Neuronal stem cell (in vitro differentiated cells): ENCODE measurements around the gene NRARP.
A peak's percentile ranks its signal among the peaks of the same experiment; 100 is the strongest.

ENCODE experiments used
- DNase-seq: peaks from one replicate; pipeline ENCODE4 v3.0.0-alpha.2; 2013; ENCODE audit warnings: low spot score
- H2AFZ ChIP-seq: one replicate; pipeline ENCODE4 v1.6.1; 2013; ENCODE audit warnings: mild to moderate bottlenecking, low read length, inconsistent platforms
- H2AK5ac ChIP-seq: 2 replicates; pipeline ENCODE4 v1.6.1; 2013; ENCODE audit warnings: low read depth, mild to moderate bottlenecking, inconsistent platforms, low read length, moderate library complexity, mixed read lengths
- H2BK120ac ChIP-seq: 2 replicates; pipeline ENCODE4 v1.6.1; 2013; ENCODE audit warnings: low read depth, mild to moderate bottlenecking, inconsistent platforms, low read length, moderate library complexity, mixed read lengths
- H2BK12ac ChIP-seq: one replicate; pipeline ENCODE4 v1.6.1; 2013; ENCODE audit warnings: low read length, inconsistent platforms
- H2BK15ac ChIP-seq: 2 replicates; pipeline ENCODE4 v1.6.1; 2013; ENCODE audit warnings: mild to moderate bottlenecking, low read length, inconsistent platforms, mixed read lengths
- H2BK5ac ChIP-seq: one replicate; pipeline ENCODE4 v1.6.1; 2013; ENCODE audit warnings: inconsistent platforms, mild to moderate bottlenecking, low read length, moderate library complexity
- H3K14ac ChIP-seq: one replicate; pipeline ENCODE4 v1.6.1; 2013; ENCODE audit warnings: low read length, inconsistent platforms
- H3K18ac ChIP-seq: 2 replicates; pipeline ENCODE4 v1.6.1; 2013; ENCODE audit warnings: low read length, inconsistent platforms
- H3K23ac ChIP-seq: 2 replicates; pipeline ENCODE4 v1.6.1; 2013; ENCODE audit warnings: low read depth, mild to moderate bottlenecking, mixed read lengths, low read length, inconsistent platforms; ENCODE audit not compliant: poor library complexity
- H3K27ac ChIP-seq: replicated peaks from 3 replicates; pipeline ENCODE4 v1.5.1; 2013; ENCODE audit warnings: low read length, inconsistent platforms
- H3K27me3 ChIP-seq, 3 experiments: 2 replicates each; pipeline ENCODE4 v1.6.1; 2013; ENCODE audit warnings: low read length in 3 of 3, mild to moderate bottlenecking in 2 of 3, inconsistent platforms in 1 of 3, low read depth in 1 of 3, mixed read lengths in 1 of 3, moderate library complexity in 1 of 3; ENCODE audit not compliant: control insufficient read depth in 3 of 3, insufficient read depth in 3 of 3
- H3K36me3 ChIP-seq, 2 donors: replicated peaks in 1 of 2; 2 replicates each; pipeline ENCODE4 v1.6.1; 2013; ENCODE audit warnings: low read length in 2 of 2; ENCODE audit not compliant: control insufficient read depth in 2 of 2, insufficient read depth in 2 of 2
- H3K4ac ChIP-seq: 2 replicates; pipeline ENCODE4 v1.6.1; 2013; ENCODE audit warnings: inconsistent platforms, mild to moderate bottlenecking, low read length, moderate library complexity
- H3K4me1 ChIP-seq, 2 donors: 1 replicate in 1 of 2; 2 replicates in 1 of 2; pipeline ENCODE4 v1.6.1; 2013; ENCODE audit warnings: low read length in 2 of 2, low read depth in 1 of 2; ENCODE audit not compliant: control insufficient read depth in 2 of 2, insufficient read depth in 1 of 2
- H3K4me2 ChIP-seq: one replicate; pipeline ENCODE4 v1.6.1; 2013; ENCODE audit warnings: mild to moderate bottlenecking, low read length, inconsistent platforms; ENCODE audit not compliant: insufficient read depth, poor library complexity, severe bottlenecking
- H3K4me3 ChIP-seq, 2 donors: 2 replicates each; pipeline ENCODE4 v1.5.1; 2013; ENCODE audit warnings: low read length in 2 of 2, mild to moderate bottlenecking in 2 of 2, inconsistent platforms in 1 of 2, moderate library complexity in 1 of 2
- H3K79me1 ChIP-seq: one replicate; pipeline ENCODE4 v1.6.1; 2013; ENCODE audit warnings: low read depth, mild to moderate bottlenecking, inconsistent platforms, low read length, moderate library complexity
- H3K9ac ChIP-seq: one replicate; pipeline ENCODE4 v1.6.1; 2013; ENCODE audit warnings: mild to moderate bottlenecking, low read depth, low read length, inconsistent platforms; ENCODE audit not compliant: poor library complexity
- H3K9me3 ChIP-seq, 2 donors: replicated peaks in 1 of 2; 2 replicates each; pipeline versions ENCODE3 to v1.6.1; 2013; ENCODE audit warnings: low read length in 2 of 2, mild to moderate bottlenecking in 2 of 2, inconsistent platforms in 1 of 2, low read depth in 1 of 2, mixed read lengths in 1 of 2, moderate library complexity in 1 of 2; ENCODE audit not compliant: control insufficient read depth in 2 of 2, insufficient read depth in 1 of 2
- H4K8ac ChIP-seq: one replicate; pipeline ENCODE4 v1.6.1; 2013; ENCODE audit warnings: low read depth, mild to moderate bottlenecking, inconsistent platforms, low read length, moderate library complexity
- H4K91ac ChIP-seq: one replicate; pipeline ENCODE4 v1.6.1; 2013; ENCODE audit warnings: low read length, low read depth, mild to moderate bottlenecking, inconsistent platforms; ENCODE audit not compliant: poor library complexity
- WGBS, 2 donors: extraction: QIAGEN DNeasy Blood & Tissue Kit; methylation state at CpG; one replicate each; pipeline ENCODE4 v1.1.7; 2013; ENCODE audit warnings: missing lambda C conversion rate in 2 of 2, mixed read lengths in 1 of 2; ENCODE audit not compliant: insufficient read length in 2 of 2, insufficient replicate concordance in 1 of 2; ENCODE audit errors: extremely low coverage in 2 of 2; 5-methylcytosine and 5-hydroxymethylcytosine counted together

NRARP gene

DNA sequence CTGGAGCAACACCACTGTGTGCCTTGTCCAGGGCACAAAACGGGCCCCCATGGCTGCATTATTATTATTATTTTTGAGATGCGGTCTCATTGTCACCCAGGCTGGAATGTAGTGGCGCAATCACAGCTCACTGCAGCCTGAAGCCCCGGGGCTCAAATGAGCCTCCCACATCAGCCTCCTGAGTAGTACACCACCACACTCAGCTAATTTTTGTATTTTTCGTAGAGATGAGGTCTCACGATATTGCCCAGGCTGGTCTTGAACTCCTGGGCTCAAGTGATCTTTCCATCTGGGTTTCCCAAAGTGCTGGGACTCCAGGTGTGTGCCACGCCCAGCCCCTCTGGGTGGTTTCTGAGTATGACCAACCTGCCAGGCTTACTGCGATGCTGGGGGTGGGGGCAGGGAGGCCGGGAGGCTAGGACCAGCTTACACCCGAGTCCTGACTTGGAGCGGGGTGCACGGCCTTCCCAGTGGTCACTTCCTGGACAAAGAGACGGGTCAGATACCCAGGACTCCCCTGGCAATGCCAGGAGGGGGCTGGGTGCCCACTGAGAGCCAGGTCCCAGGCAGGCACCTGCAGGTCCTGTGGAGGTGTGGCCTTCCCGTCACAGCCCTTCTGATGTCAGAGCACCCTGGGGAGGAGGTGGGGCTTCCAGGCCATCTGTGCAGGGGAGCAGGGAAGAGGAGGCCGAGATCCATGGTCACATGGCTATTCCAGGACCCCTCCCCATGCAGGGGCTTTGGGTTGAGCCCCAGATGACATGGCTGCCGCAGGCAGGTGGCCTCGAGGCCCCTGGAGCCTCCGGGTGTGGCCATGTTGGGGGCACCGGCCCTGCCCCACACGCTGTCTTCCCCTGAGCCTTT is 8.3 kb upstream of the NRARP start:
- no peak overlapping the region for H3K27ac ChIP-seq
- no peak overlapping the region for H4K8ac ChIP-seq
- H2BK120ac ChIP-seq = peak overlapping the region; percentile 81
- H3K9me3 ChIP-seq = no peaks in the 10 kb centered on the region
- peaks cover 48 to 49% of the 10 kb centered on the region in 2 donors for H3K4me1 ChIP-seq
- H2BK5ac ChIP-seq = peak overlapping the region; percentile 91
- no peaks in the 10 kb centered on the region for H3K36me3 ChIP-seq
- DNase-seq = no peak
- peak overlapping the region; percentile 95 for H2BK15ac ChIP-seq
- H2BK12ac ChIP-seq = peak overlapping the region; percentile 84
- H3K4me3 ChIP-seq = no peak overlapping the region
- peak overlapping the region; percentile 100 for H2AK5ac ChIP-seq
- peak overlapping the region; percentile 84 for H3K4ac ChIP-seq
- H3K4me2 ChIP-seq = no peak overlapping the region
- H3K9ac ChIP-seq = no peak overlapping the region
- H3K14ac ChIP-seq = no peak overlapping the region
- H3K18ac ChIP-seq = peak overlapping the region; percentile 89
- WGBS, 2 donors = no CpG with 5 or more reads among the region's 20 CpGs
- H3K79me1 ChIP-seq = peaks cover 3% of the 10 kb centered on the region
- peak overlapping the region; percentile 85 for H4K91ac ChIP-seq
- no peak overlapping the region for H2AFZ ChIP-seq
- H3K27me3 ChIP-seq = no peaks in the 10 kb centered on the region
- H3K23ac ChIP-seq = peak overlapping the region; percentile 85

GRCh38 chr9:137309368-137310188 is 7.5 kb upstream of the NRARP start:
- no peaks in the 10 kb centered on the region for H3K9me3 ChIP-seq
- no peak overlapping the region for H4K8ac ChIP-seq
- H2BK120ac ChIP-seq = peak overlapping the region; percentile 61
- H3K36me3 ChIP-seq = no peaks in the 10 kb centered on the region
- no peak for DNase-seq
- H3K27me3 ChIP-seq = no peaks in the 10 kb centered on the region
- H3K4me2 ChIP-seq = no peak overlapping the region
- no peak overlapping the region for H3K14ac ChIP-seq
- no peak overlapping the region for H3K9ac ChIP-seq
- peak overlapping the region; percentile 76 for H3K18ac ChIP-seq
- H2AFZ ChIP-seq = no peak overlapping the region
- H2BK12ac ChIP-seq = peak overlapping the region; percentile 84
- peak overlapping the region; percentile 60 for H2BK5ac ChIP-seq
- no peaks in the 10 kb centered on the region for H3K79me1 ChIP-seq
- peaks cover 45 to 49% of the 10 kb centered on the region in 2 donors for H3K4me1 ChIP-seq
- no peak overlapping the region for H4K91ac ChIP-seq
- peak overlapping the region; percentile 95 for H2BK15ac ChIP-seq
- no CpG with 5 or more reads among the region's 15 CpGs for WGBS, 2 donors
- H2AK5ac ChIP-seq = peak overlapping the region; percentile 93
- no peak overlapping the region for H3K27ac ChIP-seq
- peak overlapping the region; percentile 84 for H3K4ac ChIP-seq
- no peak overlapping the region for H3K23ac ChIP-seq
- no peak overlapping the region for H3K4me3 ChIP-seq

- H2AK5ac ChIP-seq = peak overlapping the region; percentile 100
- H4K8ac ChIP-seq = no peak overlapping the region
- H3K4me3 ChIP-seq = no peak overlapping the region
- peak overlapping the region; percentile 25 for H3K14ac ChIP-seq
- no peaks in the 10 kb centered on the region for H3K9me3 ChIP-seq
- H4K91ac ChIP-seq = no peak overlapping the region
- no peak overlapping the region for H2BK12ac ChIP-seq
- H3K4me1 ChIP-seq = peaks cover 44 to 45% of the 10 kb centered on the region in 2 donors
- no peak overlapping the region for H2BK5ac ChIP-seq
- H3K23ac ChIP-seq = no peak overlapping the region
- no peaks in the 10 kb centered on the region for H3K36me3 ChIP-seq
- H2BK15ac ChIP-seq = no peak overlapping the region
- no peak overlapping the region for H3K4me2 ChIP-seq
- WGBS, 2 donors = no CpG with 5 or more reads among the region's 20 CpGs
- peaks cover 0 to 2% (median 1%) of the 10 kb centered on the region in 3 experiments for H3K27me3 ChIP-seq
- peak overlapping the region; percentile 59 for H3K18ac ChIP-seq
- no peak overlapping the region for H2AFZ ChIP-seq
- DNase-seq = no peak
- H3K27ac ChIP-seq = no peak overlapping the region
- H3K4ac ChIP-seq = no peak overlapping the region
- H2BK120ac ChIP-seq = no peak overlapping the region
- peaks cover 2% of the 10 kb centered on the region for H3K79me1 ChIP-seq
- H3K9ac ChIP-seq = peak overlapping the region; percentile 32
Observed at GRCh38 chr9:137308057-137308619, 6.1 kb upstream of the NRARP start.
